Medulla oblongata (tissue), 1 donor: ENCODE measurements around the gene GUCA1A.
"Not testable (repeated sequence)": the region's sequence is repeated elsewhere in the genome, so short reads cannot be mapped to it uniquely, and the experiment has no call there.

Source experiments
- DNase-seq: peaks from one replicate; pipeline ENCODE4 v3.0.0-alpha.2; 2015; ENCODE audit errors: extremely low spot score

Gene GUCA1A

DNA sequence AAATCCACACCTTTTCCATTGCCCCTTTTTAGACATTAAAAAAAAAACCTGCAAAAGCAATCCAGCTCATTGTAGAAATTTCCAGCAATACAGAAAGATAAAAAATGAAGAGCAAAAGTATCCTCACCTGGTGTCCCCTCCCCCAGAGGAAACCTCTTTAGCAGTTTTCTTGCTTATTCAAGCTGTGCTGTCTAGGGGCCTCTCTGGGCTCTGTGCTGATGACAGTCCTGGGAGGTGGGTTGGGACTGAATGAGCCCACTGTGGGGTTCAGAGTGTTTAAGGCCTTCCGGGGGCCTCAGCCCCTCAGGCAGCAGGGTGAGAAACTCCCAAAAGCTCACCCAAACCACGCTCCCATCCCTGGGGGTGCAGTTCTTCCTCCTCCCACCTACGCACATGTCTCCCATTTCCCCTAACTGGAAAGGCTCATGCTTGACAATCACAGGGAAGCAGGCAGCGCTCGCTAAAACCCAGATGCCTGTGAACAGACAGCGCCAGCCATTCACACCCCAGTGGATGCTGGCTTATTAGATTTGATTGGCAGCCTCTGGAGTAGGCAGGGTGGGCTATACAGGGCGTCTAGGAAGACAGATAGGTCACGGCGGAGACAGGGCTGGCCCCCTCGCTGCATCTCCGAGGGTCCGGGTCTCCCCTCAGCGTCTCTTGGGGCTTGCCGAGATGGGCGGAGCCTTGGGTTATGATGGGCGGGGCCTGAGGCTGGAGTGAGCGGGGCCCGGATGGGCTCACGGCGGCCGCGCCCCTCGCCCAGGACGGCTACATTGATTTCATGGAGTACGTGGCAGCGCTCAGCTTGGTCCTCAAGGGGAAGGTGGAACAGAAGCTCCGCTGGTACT, 4.6 kb downstream of the GUCA1A start:
- no peak for DNase-seq

DNA sequence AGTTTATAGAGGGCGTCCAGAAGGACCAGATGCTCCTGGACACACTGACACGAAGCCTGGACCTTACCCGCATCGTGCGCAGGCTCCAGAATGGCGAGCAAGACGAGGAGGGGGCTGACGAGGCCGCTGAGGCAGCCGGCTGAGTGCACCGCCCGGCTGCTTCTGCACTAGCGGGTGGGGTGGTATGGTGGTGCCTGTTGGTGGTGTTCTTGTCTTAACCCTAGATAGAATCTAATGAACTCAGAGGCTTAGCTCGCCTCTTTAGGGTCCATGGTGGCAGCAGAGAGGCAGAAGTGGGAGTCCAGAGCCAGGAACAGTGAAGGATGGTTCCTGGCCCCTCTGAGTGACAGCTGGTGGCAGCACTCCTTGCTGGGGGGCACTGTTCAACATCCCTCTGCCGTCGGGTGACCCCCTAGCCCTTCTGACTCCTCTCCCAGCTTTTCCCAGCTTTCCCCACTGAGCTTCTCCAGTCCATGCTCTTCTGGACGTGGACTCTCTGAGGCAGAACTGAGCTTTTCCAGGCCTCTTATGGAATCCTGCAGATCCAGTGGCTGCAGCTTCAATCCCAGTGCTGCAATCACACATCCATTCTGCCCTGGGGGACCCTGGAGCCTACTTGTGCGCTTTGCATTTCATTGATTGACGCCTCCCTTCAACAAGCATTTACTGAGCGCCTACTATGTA, 6.2 kb downstream of the GUCA1A start:
- DNase-seq: no peak

DNA sequence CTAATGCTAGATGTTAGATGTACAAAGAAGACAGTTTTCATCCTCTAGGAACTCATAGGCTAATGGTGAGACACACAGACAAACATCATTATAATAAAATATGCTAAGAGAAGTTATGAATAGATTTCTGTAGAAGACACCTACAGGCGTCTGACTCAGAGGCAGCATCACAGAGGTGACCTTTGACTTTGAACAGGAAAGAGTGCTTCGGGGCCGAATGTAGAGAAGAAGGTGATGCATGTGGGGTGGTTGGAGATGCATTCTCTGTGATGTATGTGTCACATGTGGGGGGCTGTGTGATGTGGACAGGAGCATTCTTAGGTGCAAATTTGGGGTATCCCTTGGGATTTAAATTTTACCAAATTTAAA, 6.8 kb downstream of the GUCA1A start:
- DNase-seq: no peak

DNA sequence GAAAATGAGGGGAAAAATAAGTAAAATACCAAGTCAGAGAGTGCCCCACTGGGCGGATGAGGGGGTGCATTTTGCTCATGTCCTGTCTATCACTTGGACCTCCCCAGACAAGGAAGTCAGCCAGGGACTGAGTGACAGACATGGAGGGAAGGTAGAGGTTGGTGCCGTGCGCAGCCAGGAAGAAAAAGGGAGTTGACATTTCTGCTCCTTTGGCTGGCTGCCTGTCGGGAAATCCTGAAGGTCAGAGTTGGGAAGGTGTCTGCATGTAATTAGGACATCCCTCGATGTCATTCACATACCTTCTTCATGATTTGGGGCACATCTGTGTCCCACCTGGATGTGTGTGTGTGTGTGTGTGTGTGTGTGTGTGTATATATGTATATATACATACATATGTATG, 8.9 kb downstream of the GUCA1A start:
- no peak for DNase-seq

DNA sequence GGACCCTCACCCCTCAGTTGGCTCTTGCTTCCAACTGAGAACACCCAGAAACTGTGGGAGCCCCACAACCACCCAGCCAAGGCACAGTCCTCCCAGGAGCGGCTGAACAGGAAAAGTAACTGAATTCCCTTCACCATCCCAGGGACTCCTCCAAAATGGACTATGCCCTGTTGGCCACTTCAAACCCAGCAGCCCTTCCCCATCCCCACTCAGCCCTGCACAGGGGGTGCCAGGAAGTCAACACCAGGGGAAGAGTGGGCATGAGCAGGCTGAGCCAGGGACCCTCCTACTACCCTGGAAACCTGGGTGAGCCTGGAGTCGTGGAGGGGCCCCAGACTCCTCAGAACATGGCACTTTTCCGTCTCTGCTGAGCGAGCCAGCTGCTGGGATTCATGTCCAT, 11.3 kb downstream of the GUCA1A start:
- DNase-seq: no peak

DNA sequence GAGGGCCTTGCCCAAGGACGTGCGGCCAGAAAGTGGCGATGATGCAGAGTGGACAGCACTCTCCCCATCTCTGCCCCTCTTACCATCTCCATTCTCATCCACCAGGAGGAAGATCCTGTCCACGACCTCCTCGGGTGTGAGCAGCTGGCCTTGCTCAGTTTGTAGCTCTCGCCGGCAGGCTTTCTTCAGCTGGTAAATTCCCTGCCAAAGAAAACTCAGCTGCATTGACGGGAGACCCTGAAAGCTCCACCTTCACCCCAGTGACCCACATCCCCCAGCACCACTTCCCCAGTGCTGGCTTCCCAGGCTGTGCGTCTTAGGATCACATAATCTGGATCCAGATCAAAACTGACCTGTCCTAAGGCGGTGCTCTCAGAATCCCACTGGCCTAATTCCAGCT, 12.4 kb downstream of the GUCA1A start:
- DNase-seq: no peak

DNA sequence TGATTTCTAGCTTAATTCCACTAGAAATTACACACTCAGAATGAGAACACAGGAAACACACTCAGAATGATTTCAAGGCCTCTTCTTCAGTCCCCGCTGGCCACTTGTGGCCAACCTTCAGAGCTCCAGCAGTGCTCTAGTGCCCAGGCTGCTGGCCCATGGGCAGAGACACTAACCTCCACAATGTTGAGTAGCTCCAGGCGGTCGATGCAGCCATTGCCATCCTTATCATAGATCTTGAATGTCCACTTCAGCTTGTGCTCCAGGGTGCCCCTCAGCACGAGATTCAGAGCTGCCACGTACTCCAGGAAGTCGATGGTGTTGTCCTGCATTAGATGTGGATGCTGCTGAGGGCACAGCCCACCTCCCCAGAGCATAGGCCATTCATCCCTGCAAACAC, 15.2 kb downstream of the GUCA1A start:
- no peak for DNase-seq

DNA sequence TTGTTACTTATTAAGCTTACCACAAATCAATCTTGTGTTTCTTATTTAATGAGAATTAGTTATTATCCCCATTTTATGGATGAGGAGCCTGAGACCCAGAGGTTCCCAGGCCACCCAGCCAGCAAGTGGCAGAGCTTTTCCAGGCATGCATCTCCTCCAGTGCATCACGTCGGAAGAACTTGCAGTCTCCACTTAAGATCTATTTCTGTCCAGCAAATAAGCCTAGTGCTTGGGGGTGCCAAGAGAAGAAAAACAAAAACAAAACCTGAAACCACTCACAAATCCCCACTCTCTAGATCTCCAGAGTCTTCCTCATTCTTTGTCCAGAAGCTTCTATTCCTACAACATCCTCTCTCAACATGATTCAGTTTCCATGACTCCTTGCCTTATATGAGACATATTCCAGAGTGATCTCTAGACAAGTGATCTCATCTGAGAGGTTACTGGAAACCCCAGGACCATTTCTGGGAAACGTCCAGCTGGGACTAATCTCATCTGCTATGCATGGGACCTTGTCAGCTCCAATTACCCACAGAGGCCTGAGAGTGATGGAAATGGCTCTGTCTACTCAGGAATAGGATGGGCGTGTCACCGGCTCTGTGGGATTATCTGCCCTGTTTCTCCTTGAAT, 17.5 kb downstream of the GUCA1A start:
- no peak for DNase-seq

DNA sequence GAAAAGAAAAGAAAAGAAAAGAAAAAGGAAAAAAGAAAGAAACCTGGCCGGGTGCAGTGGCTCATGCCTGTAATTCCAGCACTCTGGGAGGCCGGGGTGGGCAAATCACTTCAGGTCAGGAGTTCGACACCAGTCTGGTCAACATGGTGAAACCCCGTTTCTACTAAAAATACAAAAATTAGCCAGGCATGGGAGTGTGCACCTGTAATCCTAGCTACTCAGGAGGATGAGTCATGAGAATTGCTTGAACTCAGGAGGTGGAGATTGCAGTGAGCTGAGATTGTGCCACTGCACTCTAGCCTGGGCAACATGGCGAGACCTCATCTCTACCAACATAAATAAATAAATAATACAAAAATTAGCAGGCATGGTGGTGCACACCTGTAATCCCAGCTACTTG, 19.2 kb downstream of the GUCA1A start:
- not testable (repeated sequence) for DNase-seq

DNA sequence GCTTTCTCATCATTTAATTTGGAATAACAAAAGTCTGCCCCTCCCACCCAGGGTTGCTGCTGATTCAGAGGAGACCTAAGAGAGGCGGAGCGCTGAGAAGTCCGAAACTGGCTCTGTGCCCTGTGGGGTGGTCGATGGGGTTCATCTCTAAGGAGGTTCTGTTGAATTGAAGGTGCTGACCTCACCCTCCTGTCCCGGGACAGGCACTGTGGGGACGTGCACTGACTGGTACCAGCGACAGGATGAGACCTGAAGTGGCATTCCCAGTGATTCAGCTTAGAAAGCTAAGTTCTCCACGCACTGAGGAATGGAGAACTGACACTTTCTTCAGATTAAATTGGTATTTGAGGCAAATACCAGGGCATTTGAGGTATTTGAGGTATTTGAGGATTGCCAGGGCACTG, 20.3 kb downstream of the GUCA1A start:
- no peak for DNase-seq

DNA sequence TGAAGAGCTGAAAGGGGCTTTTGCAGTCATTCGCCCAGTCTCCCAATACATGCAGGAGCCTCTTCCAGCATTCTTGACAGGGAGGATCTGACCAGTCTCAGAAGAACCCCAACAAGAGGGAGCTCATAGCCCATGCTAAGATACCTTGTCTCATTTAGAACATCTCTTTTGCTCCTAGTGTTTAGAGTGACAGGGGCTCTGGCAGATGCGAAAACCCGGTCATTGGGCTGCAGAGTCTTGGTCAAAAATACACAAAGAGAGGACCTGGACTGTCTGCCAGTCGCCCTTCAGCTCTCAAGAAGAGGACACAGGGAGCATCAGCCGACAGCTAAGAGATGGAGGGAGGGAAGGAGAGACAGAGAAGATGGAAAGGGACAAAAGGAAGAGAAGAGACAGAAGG, 20.9 kb downstream of the GUCA1A start:
- no peak for DNase-seq

DNA sequence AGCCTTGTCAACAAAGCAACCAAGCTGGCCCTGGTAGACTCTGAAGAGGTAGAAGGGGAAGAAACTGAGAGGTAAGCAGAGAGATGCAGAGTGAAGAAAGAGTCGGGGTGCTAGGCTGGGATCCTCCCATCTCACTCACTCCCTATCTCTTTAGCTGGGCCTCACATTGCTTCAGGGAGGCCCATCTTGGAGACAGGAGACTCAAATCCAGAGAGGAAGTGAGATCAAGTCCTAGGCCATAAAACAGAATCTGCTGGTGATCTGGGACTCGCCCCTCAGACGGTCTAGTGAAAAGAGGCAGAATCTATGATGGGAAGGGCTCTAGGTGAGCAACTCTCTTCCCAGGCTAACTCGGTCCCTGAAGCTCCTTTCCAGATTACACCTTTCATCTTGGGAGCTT, 22.3 kb downstream of the GUCA1A start:
- DNase-seq: no peak

DNA sequence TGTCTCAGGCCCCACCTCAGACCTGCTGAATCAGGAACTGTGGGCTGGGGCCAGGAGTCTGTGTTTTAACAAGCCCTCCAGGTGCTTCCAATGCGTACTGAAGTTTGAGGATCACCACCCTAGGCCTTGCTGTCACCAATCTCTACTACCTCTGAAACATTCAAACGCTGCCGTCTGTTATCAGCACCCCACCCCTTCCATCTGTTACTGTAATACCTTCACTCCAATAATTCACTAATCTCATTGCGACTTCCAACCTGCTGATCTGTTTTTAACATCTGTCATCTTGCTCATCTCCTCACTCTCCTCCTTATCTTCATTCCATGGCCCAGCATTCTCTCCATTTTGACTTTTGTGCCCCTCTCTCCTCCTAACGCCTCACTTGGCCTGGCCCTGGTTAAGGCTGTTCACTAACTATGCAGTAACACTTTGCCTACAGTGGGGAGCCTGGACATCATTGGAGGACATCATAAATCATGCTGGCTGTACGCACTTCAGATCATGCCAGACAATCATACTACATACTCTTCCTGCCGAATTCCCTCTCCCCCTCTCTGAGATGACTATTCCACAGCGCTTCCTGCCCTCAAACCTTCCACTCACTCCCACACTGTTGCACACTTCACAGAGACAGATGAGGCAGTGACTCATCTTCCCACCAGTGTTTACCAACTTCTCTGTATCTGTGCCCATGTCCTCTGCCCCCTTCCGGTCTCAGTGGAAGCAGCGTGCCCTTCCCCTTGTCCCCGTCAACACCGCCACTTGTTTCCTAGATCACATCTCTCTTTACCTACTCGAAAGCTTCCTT, 24.6 kb downstream of the GUCA1A start:
- DNase-seq: no peak

DNA sequence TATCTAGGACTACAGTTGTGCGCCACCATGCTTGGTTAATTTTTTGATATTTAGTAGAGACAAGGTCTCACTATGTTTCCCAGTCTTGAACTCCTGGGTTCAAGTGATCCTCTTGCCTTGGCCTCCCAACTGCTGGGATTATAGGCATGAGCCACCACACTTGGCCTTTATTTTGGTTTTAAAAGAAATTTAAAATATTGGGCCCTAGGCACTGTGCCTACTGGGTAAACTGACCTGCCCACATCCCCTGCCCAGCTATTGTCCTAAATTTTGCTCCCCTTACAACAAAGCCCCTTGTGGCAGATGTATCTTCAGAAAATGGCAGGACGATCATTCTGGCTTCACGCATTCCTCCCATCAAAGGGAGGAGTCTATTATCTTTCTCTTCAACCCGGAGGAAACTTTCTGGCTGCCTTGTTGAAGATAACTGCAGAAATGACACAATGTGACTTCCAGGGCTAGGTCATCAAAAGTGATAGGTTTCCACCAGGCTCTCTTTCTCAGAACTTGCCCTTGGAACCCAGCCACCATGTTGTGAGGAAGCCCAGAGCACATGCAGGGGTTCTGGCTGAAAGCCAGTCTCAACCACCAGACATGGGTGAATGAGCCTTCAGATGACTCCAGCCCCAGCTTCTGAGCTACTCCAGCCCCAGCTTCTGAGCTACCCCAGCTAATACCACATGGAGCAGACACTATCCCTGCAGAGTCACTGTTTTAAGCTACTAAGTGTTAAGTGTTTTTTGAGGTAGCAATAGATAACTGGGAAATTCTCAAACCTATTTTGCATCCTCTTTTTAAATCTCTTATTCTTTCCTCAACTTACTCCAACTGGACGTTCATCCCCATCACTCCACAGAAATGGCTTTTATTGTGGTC, 26.2 kb downstream of the GUCA1A start:
- DNase-seq: no peak

DNA sequence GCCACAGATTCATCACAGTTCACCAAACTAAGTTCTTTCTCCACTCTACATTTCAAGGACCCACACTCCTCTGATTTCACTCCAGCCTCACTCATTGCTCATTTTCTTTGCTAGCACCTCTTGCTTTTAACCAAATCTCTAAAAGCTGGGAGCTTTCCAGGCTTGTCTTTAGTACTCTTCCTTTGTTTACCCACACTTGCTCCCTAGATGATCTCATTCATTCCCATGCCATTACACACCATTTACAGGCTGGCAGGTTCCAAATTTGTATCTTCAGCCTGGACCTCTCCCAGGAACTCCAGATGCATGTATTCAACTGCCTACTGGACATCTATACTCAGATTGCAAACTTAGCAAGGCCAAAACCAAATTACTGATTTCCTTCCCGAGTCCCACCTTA, 26.9 kb downstream of the GUCA1A start:
- no peak for DNase-seq

DNA sequence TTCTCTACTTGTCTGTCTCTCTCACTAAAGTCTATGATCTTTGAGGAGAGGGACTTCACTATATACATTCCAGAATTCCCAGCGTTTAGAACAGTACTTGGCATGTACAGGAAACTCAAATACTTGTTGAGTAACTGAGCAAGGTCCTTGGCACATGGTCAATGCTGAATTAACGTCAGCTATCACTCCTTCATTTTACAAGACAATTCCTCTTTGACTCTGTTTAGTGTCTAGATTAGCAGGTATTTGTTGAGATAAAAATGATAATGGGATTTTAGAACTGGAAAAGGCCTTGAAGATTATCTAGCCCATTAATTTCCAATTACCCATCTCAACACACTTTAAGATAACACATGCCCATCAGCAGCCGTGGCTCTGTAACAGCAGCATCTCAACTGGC, 28.2 kb downstream of the GUCA1A start:
- DNase-seq: no peak

DNA sequence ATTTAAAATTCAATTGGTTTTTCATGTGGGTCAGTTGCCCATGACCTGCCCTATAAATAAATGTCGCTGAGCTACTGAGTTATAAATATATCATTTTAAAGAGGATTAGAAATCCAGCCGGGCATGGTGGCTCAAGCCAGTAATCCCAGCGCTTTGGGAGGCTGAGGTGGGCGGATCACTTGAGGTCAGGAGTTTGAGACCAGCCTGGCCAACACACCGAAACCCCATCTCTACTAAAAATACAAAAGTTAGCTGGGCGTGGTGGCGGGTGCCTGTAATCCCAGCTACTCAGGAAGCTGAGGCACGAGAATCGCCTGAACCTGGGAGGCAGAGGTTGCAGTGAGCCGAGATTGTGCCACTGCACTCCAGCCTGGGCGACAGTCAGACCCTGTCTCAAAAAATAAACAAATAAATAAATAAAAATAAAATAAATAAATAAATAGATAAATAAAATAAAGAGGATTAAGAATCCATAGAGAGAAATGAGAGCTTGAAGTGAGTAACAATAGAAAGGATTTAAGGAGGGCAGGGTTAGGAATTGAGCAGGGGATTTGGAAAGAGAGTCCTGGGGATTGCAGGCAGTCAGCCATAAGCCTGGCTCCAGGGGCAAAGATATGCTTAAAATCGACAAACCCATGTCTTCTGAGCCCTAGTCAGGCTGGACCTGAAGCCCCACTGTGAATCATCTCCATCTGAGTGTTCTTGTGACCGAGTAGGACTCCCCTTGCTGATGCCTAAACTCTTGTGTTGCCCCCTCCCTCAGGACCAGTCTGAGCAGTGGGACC, 29.2 kb downstream of the GUCA1A start:
- not testable (repeated sequence) for DNase-seq

DNA sequence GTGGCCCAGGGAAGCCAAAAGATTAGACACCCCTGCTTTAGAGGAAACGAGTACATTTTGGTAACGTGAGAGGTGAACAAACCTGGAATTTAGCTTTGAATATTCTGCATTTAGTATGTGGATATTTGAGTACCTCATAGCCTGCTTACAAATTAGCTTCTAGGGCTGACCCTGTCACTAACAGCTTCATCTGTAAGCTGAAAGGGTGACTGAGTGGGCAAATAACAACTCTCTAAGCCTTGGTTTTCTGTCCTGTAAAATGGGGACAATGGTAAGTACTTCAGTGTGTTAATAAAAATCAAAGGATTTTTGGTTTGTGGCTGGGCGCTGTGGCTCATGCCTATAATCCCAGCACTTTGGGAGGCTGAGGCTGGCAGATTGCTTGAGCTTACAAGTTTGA, 30.0 kb downstream of the GUCA1A start:
- no peak for DNase-seq

DNA sequence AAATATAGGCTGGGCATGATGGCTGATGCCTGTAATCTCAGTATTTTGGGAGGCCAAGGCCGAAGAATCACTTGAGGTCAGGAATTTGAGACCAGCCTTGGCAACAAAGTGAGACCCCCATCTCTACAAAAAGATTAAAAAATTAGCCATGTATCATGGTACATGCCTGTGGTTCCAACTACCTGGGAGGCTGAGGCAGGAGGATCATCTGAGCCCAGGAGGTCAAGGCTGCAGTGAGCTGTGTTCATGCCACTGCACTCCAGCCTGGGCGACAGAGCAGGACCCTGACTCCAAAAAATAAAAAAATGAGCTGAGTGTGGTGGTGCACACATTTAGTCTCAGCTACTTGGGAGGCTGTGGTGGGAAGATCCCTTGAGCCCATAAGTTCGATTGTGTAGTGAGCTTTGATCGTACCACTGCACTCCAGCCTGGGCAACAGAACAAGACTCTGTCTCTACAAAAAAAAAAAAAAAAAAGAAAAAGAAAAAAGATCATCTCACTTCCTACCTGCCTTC, 31.7 kb downstream of the GUCA1A start:
- no peak for DNase-seq

DNA sequence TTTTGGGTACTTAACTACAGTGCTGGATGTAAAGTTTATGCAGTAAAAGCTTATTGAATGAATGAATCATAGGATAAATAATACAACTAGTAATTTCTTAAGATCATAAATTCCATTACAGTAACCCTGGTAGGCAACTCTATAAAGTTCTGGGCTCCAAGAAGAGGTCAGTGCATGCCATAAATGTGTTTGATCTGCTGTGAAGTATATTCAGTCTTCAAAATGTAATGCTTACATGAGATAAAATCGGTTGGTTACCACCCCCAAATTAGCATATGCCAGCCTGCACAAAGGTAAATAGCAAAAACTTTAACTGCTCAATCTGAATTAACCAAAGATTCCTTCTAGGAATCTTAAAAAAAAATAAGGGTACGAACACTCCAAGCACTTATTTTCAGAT, 34.4 kb downstream of the GUCA1A start:
- not testable (repeated sequence) for DNase-seq
